Naive thymus-derived CD8-positive, alpha-beta T cell (primary cell): ENCODE results near the gene GLS2. TPM values are rescaled to one million over a fixed set of nuclear protein-coding genes. Genes with fewer than 3 reads are reported as not detected.

Source experiments
- ATAC-seq, 2 donors: fragments of 150-1000 bp; cut with Tn5 transposase in 1 of 2; sonication (Bioruptor Pico), chemical (Tn5 transposase) in 1 of 2; 1 replicate in 1 of 2; 2 replicates in 1 of 2; pipeline ENCODE4 v1.10.0; 2021; ENCODE audit warnings: mild to moderate bottlenecking in 2 of 2, moderate library complexity in 2 of 2
- POLR2A ChIA-PET: fragments of 350-600 bp; sonication (Branson Sonifier 250); formaldehyde crosslinking; loops from one replicate; lab custom pipeline; 2021; ENCODE audit warnings: antibody characterized with exemption; lab: Charles Lee
- DNase-seq, 10 donors: peaks; one replicate each; pipeline versions ENCODE4 v3.0.0 to v3.0.0-alpha.2; 2020 to 2022
- H3K27ac Mint-ChIP-seq, 10 donors: one replicate each; pipeline ENCODE4 v1.8.0; 2020 to 2022; ENCODE audit warnings: mild to moderate bottlenecking in 10 of 10, mixed read lengths in 10 of 10, moderate library complexity in 4 of 10, inconsistent platforms in 1 of 10
- H3K27me3 Mint-ChIP-seq, 5 donors: one replicate each; pipeline ENCODE4 v1.8.0; 2021 to 2022; ENCODE audit warnings: mixed read lengths in 5 of 5
- H3K36me3 Mint-ChIP-seq, 3 donors: one replicate each; pipeline ENCODE4 v1.8.0; 2020 to 2022; ENCODE audit warnings: mixed read lengths in 3 of 3, mild to moderate bottlenecking in 2 of 3, inconsistent platforms in 1 of 3
- H3K4me1 Mint-ChIP-seq, 4 donors: one replicate each; pipeline ENCODE4 v1.8.0; 2021 to 2022; ENCODE audit warnings: mixed read lengths in 4 of 4
- H3K4me3 Mint-ChIP-seq, 10 donors: one replicate each; pipeline ENCODE4 v1.8.0; 2020 to 2022; ENCODE audit warnings: mild to moderate bottlenecking in 10 of 10, mixed read lengths in 10 of 10, moderate library complexity in 6 of 10, inconsistent platforms in 1 of 10
- H3K9me3 Mint-ChIP-seq, 9 donors: one replicate each; pipeline ENCODE4 v1.8.0; 2020 to 2022; ENCODE audit warnings: mixed read lengths in 9 of 9, mild to moderate bottlenecking in 3 of 9, inconsistent platforms in 1 of 9, moderate library complexity in 1 of 9
- polyA plus RNA-seq, 3 donors: library from polyadenylated mRNA; unstranded; fragments of 300-500 nt; fragmentation: Illumina TruSeq; gene quantifications; one replicate each; pipeline ENCODE4 v1.2.3, GENCODE V29; 2021
- total RNA-seq, 8 experiments: library from RNA in 2 of 8; stranded (reverse) in 2 of 8; gene quantifications; one replicate each; pipeline ENCODE4 v1.2.3 and lab custom pipeline; 2021 to 2026

GLS2 gene
- total RNA-seq: 10 to 100 TPM; 10.9 to 11.5 TPM
- polyA plus RNA-seq: 1 to 10 TPM; 3.2 to 6.5 (median 6.4) TPM
- total RNA-seq (lab: John Stamatoyannopoulos, UW): 4.1 to 8.7 (median 6.3) reads per million in 6 experiments

DNA sequence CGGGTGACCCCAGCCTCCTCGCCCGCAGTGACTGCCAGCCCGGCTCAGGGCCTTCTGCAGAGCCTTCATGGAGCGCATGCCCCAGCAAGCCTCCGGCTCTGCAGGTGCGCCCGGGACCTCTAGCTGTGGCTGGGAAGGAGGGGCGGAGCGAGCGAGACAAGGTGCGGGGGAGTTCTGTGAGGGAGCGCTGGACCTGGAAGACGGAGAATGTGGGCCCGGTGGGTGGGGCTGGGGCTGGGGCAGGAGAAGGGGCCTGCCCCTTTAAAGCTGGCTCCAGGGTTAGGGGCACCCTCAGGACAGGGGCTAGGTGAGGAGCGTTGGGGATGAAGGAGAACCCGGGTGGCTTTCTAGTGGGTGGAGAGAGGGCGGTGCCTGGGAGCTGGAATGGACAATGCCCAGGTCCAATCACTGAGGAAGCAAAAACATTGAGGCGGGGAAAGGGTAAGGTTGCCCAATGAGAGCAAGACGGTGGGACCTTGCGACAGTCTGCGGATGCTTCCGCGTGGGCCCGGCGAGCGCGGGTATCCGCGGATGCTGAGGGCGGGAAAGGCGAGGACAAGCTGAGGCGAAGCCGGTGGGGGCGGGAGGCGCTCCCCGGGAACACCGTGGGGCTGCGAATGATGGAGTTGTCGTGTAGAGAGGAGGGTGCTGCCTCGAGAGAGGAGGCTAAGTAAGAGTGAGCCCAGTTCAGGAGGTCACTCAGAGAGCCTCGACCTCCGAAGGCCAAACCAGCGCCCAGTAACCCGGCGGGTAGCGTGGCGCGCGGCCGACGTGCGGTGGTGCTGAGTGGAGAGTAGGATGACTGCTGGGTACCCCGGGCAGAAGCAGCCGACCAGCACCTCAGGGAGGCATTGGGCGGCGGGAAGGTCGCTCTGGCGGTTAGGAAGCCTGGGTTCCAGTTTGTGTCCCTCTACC is at the start of gene GLS2:
Gene GLS2, minus strand, starts transcription at position 121 of the 915 bp plus-strand sequence. Its CDS starts 43 bp downstream, at position 78.
- DNase-seq (peak; percentile 56 to 89 (median 75)), ATAC-seq (peak; percentile 94 to 97)
- Mint-ChIP-seq H3K27me3 (peaks cover 4 to 18% (median 9%) of the 10 kb centered on the region in 5 donors), H3K36me3 (no peaks in the 10 kb centered on the region), H3K4me1 (peaks cover 8 to 20% (median 18%) of the 10 kb centered on the region in 4 donors), H3K9me3 (no peaks in the 10 kb centered on the region), H3K4me3 (peak within 1 kb of the TSS; percentile 88 to 95 (median 94)), H3K27ac (peak within 1 kb of the TSS; percentile 66 to 94 (median 89))
- POLR2A ChIA-PET: interaction anchor here (0.5 to 1.9 kb wide), 14 partner anchors 16 to 591 kb away, joined by 3 to 9 read pairs (median 3); partner anchors contain the start of genes ANKRD52, IL23A and PAN2

- Mint-ChIP-seq H3K27ac (no peak overlapping the region), H3K36me3 (peaks cover 0 to 1% (median 0%) of the 10 kb centered on the region in 3 donors), H3K27me3 (no peaks in the 10 kb centered on the region), H3K4me1 (peaks cover 0 to 2% (median under 1%) of the 10 kb centered on the region in 4 donors), H3K9me3 (no peaks in the 10 kb centered on the region), H3K4me3 (no peak overlapping the region)
- ATAC-seq (no peak), DNase-seq (no peak)
- POLR2A ChIA-PET: no interaction called here
Observed at GRCh38 chr12:56537546-56537945, 49.6 kb upstream of the GLS2 start.

- H3K36me3 Mint-ChIP-seq: no peaks in the 10 kb centered on the region
- ATAC-seq: no peak
- DNase-seq: no peak
- H3K27me3 Mint-ChIP-seq: no peaks in the 10 kb centered on the region
- H3K4me1 Mint-ChIP-seq: peaks cover 0 to under 1% (median 0%) of the 10 kb centered on the region in 4 donors
- H3K4me3 Mint-ChIP-seq: no peak overlapping the region
- POLR2A ChIA-PET: interaction anchor here (0.6 to 1.1 kb wide), 3 partner anchors 7 to 1237 kb away, joined by 5 to 9 read pairs (median 6); partner anchors contain the start of gene RBMS2
- H3K27ac Mint-ChIP-seq: peak overlapping the region in 1 of 10 donors; percentile 72
- no peaks in the 10 kb centered on the region for H3K9me3 Mint-ChIP-seq
Observed at GRCh38 chr12:56530390-56531055, 42.6 kb upstream of the GLS2 start.

DNA sequence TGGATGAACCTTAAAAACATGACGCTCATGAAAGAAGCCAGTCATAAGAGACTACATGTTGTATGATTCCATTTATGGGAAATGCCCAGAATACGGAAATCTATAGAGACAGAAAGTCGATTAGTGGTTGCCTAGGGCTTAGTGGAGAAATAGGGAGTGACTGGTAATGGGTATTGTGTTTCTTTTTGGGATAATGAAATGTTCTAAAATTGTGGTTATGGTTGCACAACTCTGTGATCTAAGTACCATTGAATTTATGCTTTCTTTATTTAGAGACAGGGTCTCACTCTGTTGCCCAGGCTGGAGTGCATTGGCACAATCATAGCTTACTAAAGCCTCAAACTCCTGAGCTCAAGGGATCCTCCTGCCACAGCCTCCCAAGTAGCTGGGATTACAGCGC is 41.7 kb upstream of the GLS2 start:
- H3K27ac Mint-ChIP-seq: no peak overlapping the region

GRCh38 chr12:56528846-56529245 is 40.9 kb upstream of the GLS2 start:
- no peaks in the 10 kb centered on the region for H3K9me3 Mint-ChIP-seq
- POLR2A ChIA-PET: no interaction called here
- DNase-seq: no peak
- H3K4me1 Mint-ChIP-seq: peaks cover 0 to 5% (median 4%) of the 10 kb centered on the region in 4 donors
- no peak for ATAC-seq
- H3K36me3 Mint-ChIP-seq: no peaks in the 10 kb centered on the region
- no peak overlapping the region for H3K4me3 Mint-ChIP-seq
- no peaks in the 10 kb centered on the region for H3K27me3 Mint-ChIP-seq
- H3K27ac Mint-ChIP-seq: peak overlapping the region in 1 of 10 donors; percentile 7

More for the DNA sequence above, 41.7 kb upstream of the GLS2 start:
- H3K4me1 Mint-ChIP-seq: no peaks in the 10 kb centered on the region
- POLR2A ChIA-PET: interaction anchor here (0.6 kb wide), 1 partner anchor 1238 kb away, joined by 6 read pairs; no protein-coding TSS in a partner anchor
- H3K4me3 Mint-ChIP-seq: no peak overlapping the region
- no peaks in the 10 kb centered on the region for H3K36me3 Mint-ChIP-seq
- no peaks in the 10 kb centered on the region for H3K9me3 Mint-ChIP-seq
- H3K27me3 Mint-ChIP-seq: no peaks in the 10 kb centered on the region
- ATAC-seq (no peak), DNase-seq (no peak)

GRCh38 chr12:56522411-56523193 is 34.6 kb upstream of the GLS2 start:
- peak in 1 of 2 donors; percentile 34 for ATAC-seq
- POLR2A ChIA-PET: interaction anchor here (0.8 to 3.0 kb wide), 6 partner anchors 9 to 165 kb away, joined by 3 to 28 read pairs (median 4); partner anchors contain the start of genes ATP5F1B, BAZ2A and STAT2

DNA sequence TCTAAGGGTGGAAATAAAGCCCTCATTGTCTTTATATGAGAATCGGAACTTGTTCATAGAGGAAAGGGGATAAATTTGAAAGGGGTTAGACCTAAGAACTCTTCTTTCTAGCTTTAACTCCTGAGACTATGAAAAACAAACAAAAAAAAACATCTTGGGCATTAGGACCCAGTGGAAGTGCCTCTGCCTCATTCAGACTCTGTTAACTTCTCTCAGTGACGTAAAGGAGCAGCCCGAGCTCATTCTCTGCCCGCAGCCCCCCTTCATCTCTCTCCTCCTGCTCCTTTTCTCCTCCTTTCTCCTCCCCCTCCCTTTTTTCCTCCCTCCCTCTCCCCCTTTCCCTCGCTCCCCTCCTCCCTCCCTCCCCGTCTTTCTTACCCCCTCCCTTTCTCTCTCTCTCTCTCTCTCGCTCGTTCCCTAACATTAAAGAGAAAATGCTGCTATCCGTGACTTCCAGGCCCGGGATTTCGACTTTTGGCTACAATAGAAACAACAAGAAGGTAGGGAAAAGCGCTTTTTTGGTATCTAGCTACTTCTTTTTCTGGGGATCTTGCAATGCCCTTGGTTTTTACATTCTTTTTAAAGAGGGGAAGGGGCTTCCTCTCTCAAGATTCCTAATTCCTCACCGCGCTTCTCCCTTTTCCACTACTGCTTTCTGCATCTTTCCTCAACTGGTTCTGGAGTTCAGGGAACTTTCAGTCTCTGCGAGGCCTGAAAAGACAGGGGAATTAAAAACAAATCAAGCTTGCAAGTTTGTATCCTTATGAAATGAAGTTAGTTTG is 33.8 kb upstream of the GLS2 start, which contains the start of gene RBMS2:
Gene RBMS2, plus strand, starts transcription at position 231 of the 782 bp plus-strand sequence. Its CDS starts 204 bp downstream, at position 435.
- ATAC-seq: peak; percentile 96 to 98

More at GRCh38 chr12:56522411-56523193, 34.6 kb upstream of the GLS2 start:
- peaks cover 19 to 44% (median 35%) of the 10 kb centered on the region in 4 donors for H3K4me1 Mint-ChIP-seq
- H3K9me3 Mint-ChIP-seq: no peaks in the 10 kb centered on the region
- peak overlapping the region; percentile 77 to 99 (median 92) for H3K27ac Mint-ChIP-seq
- H3K4me3 Mint-ChIP-seq: peak overlapping the region; percentile 84 to 98 (median 88)
- H3K36me3 Mint-ChIP-seq: no peaks in the 10 kb centered on the region
- no peaks in the 10 kb centered on the region for H3K27me3 Mint-ChIP-seq
- no peak for DNase-seq

GRCh38 chr12:56521209-56521589 is 33.2 kb upstream of the GLS2 start:
- POLR2A ChIA-PET: interaction anchor here (0.6 to 3.0 kb wide), 11 partner anchors 10 to 769 kb away, joined by 3 to 28 read pairs (median 5); partner anchors contain the start of genes BAZ2A and STAT2
- peak overlapping the region in 9 of 10 donors; percentile 68 to 99 (median 92) for H3K27ac Mint-ChIP-seq
- DNase-seq (no peak), ATAC-seq (peak; percentile 63 to 73)
- peak overlapping the region; percentile 84 to 98 (median 88) for H3K4me3 Mint-ChIP-seq
- H3K27me3 Mint-ChIP-seq: no peaks in the 10 kb centered on the region
- no peaks in the 10 kb centered on the region for H3K36me3 Mint-ChIP-seq
- peaks cover 19 to 44% (median 35%) of the 10 kb centered on the region in 4 donors for H3K4me1 Mint-ChIP-seq
- H3K9me3 Mint-ChIP-seq: no peaks in the 10 kb centered on the region

More for the DNA sequence above, 33.8 kb upstream of the GLS2 start, which contains the start of gene RBMS2:
- Mint-ChIP-seq H3K36me3 (no peaks in the 10 kb centered on the region), H3K9me3 (no peaks in the 10 kb centered on the region), H3K27ac (peak within 1 kb of the TSS; percentile 77 to 99 (median 92)), H3K4me1 (peaks cover 19 to 44% (median 35%) of the 10 kb centered on the region in 4 donors), H3K27me3 (no peaks in the 10 kb centered on the region), H3K4me3 (peak within 1 kb of the TSS; percentile 84 to 98 (median 88))
- peak; percentile 22 to 73 (median 52) for DNase-seq
- POLR2A ChIA-PET: interaction anchor here (0.6 to 3.0 kb wide), 10 partner anchors 9 to 770 kb away, joined by 3 to 28 read pairs (median 6); partner anchors contain the start of genes ATP5F1B, BAZ2A and STAT2

DNA sequence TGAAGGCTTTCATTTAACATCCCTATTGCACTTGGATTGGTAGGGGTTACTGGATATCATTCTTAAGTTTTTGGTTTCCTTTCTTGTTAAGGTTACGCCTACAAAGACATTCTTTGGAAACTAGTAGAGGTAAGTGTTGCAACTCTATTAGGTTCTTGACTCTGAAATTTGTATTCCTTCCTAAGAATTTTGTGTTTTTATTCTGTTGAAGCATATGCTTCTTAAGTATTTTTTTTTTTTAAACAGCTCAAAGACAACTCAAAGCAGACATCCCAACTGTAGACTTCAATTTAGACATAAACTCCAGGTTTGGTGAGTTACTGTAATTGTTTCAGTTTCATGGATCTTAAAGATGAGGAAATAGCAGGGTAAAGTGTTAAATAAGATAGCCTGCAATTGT is 32.5 kb upstream of the GLS2 start:
- POLR2A ChIA-PET: interaction anchor here (0.6 to 3.0 kb wide), 6 partner anchors 61 to 567 kb away, joined by 3 to 28 read pairs (median 4); partner anchors contain the start of gene BAZ2A
- H3K9me3 Mint-ChIP-seq: no peaks in the 10 kb centered on the region
- H3K36me3 Mint-ChIP-seq: no peaks in the 10 kb centered on the region
- DNase-seq (no peak), ATAC-seq (no peak)
- no peaks in the 10 kb centered on the region for H3K27me3 Mint-ChIP-seq
- peak overlapping the region in 1 of 10 donors; percentile 94 for H3K27ac Mint-ChIP-seq
- H3K4me1 Mint-ChIP-seq: peaks cover 19 to 44% (median 35%) of the 10 kb centered on the region in 4 donors
- H3K4me3 Mint-ChIP-seq: peak overlapping the region in 7 of 10 donors; percentile 52 to 87 (median 84)

GRCh38 chr12:56520048-56520447 is 32.1 kb upstream of the GLS2 start:
- H3K4me1 Mint-ChIP-seq: peaks cover 19 to 44% (median 35%) of the 10 kb centered on the region in 4 donors
- no peaks in the 10 kb centered on the region for H3K36me3 Mint-ChIP-seq
- no peak overlapping the region for H3K4me3 Mint-ChIP-seq
- H3K9me3 Mint-ChIP-seq: no peaks in the 10 kb centered on the region
- no peaks in the 10 kb centered on the region for H3K27me3 Mint-ChIP-seq
- ATAC-seq (no peak), DNase-seq (no peak)
- H3K27ac Mint-ChIP-seq: peak overlapping the region in 3 of 10 donors; percentile 7 to 70 (median 27)
- POLR2A ChIA-PET: interaction anchor here (2.0 kb wide), 1 partner anchor 114 kb away, joined by 6 read pairs; no protein-coding TSS in a partner anchor
